ENCODE measurements around the gene CELF1. TPM values are rescaled to one million over a fixed set of nuclear protein-coding genes. Genes with fewer than 3 reads are reported as not detected.

CELF1 gene
- total RNA-seq, 3 donors from 2014 or later: 83.7 to 132 (median 94.1) TPM

DNA sequence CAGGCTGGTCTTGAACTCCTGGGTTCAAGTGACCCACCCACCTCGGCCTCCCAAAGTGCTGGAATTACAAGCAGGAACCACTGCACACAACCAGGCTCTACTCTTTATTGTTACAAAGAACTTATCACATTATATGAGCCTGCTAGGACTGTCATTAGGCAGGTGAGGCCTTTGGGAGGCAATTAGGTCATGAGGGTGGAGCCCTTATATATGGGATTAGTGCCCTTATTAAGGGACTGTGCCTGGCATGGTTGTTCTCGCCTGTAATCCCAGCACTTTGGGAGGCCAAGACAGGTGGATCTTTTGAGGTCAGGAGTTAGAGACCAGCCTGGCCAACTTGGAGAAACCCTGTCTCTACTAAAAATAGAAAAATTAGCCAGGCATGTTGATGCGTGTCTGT, 116.2 kb downstream of the CELF1 start:
- no peak for ATAC-seq

DNA sequence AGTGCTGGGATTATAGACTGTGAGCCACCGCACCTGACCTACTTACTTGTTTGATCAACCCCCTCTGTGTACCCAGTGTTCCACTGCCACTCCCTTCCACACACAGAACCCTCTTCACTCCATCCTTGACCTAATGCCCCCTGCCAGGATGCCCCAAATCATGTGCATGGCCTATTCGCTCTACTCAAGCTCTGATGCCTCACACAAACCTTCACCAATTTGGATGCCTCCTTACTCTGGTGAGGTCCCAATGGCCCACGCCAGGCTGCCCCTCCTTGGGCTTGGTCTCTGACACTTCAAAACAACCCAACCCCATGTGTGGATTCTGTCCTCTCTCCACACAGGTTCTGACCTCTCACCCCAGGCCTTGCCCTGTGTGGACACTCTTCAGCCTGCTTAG, 117.2 kb downstream of the CELF1 start:
- TF ChIP-seq CTCF (IDR thresholded peaks at IDR 0.05): no peak
- DNase-seq (no peak), ATAC-seq (no peak)
- H3K4me3 ChIP-seq: no peak overlapping the region
- intact Hi-C loops (cut with DNase I, micrococcal nuclease): no loop called here
- peaks cover 5% of the 10 kb centered on the region for H3K4me1 ChIP-seq (ENCODE audit: low read depth)
- no peaks in the 10 kb centered on the region for H3K36me3 ChIP-seq (ENCODE audit: low read depth)
- no peaks in the 10 kb centered on the region for H3K9me3 ChIP-seq

More for the DNA sequence above, 116.2 kb downstream of the CELF1 start:
- Histone ChIP-seq H3K9me3 (no peaks in the 10 kb centered on the region), H3K36me3 (ENCODE audit: low read depth) (no peaks in the 10 kb centered on the region), H3K4me1 (ENCODE audit: low read depth) (peaks cover 5% of the 10 kb centered on the region), H3K4me3 (no peak overlapping the region)
- TF ChIP-seq CTCF (IDR thresholded peaks at IDR 0.05): no peak
- intact Hi-C loops (cut with DNase I, micrococcal nuclease): no loop called here
- no peak for DNase-seq

- Histone ChIP-seq H3K9me3 (no peaks in the 10 kb centered on the region), H3K4me1 (ENCODE audit: low read depth) (peaks cover 5% of the 10 kb centered on the region), H3K36me3 (ENCODE audit: low read depth) (no peaks in the 10 kb centered on the region), H3K4me3 (no peak overlapping the region)
- ATAC-seq (no peak), DNase-seq (no peak)
- no peak for TF ChIP-seq CTCF (IDR thresholded peaks at IDR 0.05)
- intact Hi-C loops (cut with DNase I, micrococcal nuclease): no loop called here
These were observed 118.7 kb downstream of the CELF1 start for GRCh38 chr11:47434011-47434786.

- no peak for TF ChIP-seq CTCF (IDR thresholded peaks at IDR 0.05)
- Histone ChIP-seq H3K4me1 (ENCODE audit: low read depth) (peaks cover 5% of the 10 kb centered on the region), H3K9me3 (no peaks in the 10 kb centered on the region), H3K36me3 (ENCODE audit: low read depth) (no peaks in the 10 kb centered on the region), H3K4me3 (no peak overlapping the region)
- DNase-seq (no peak), ATAC-seq (peak; percentile 57)
- intact Hi-C loops (cut with DNase I, micrococcal nuclease): no loop called here
These were observed 119.8 kb downstream of the CELF1 start for GRCh38 chr11:47433157-47433556.

- no peak for ATAC-seq
These were observed 121.4 kb downstream of the CELF1 start for GRCh38 chr11:47431356-47432083.

More at GRCh38 chr11:47431356-47432083, 121.4 kb downstream of the CELF1 start:
- Histone ChIP-seq H3K4me3 (no peak overlapping the region), H3K4me1 (ENCODE audit: low read depth) (no peaks in the 10 kb centered on the region), H3K36me3 (ENCODE audit: low read depth) (no peaks in the 10 kb centered on the region), H3K9me3 (no peaks in the 10 kb centered on the region)
- TF ChIP-seq CTCF (IDR thresholded peaks at IDR 0.05): no peak
- DNase-seq: no peak
- intact Hi-C loops (cut with DNase I, micrococcal nuclease): no loop called here
